ENCODE results near the gene KMT5B. TPM values are rescaled to one million over a fixed set of nuclear protein-coding genes. Genes with fewer than 3 reads are reported as not detected.

Gene KMT5B
- total RNA-seq, 4 donors from 2014 or later, result 25.5 to 47.1 (median 40.3) TPM

GRCh38 chr11:68163691-68164090 is 49.4 kb downstream of the KMT5B start:
- H3K4me3 ChIP-seq, result no peak overlapping the region
- no peaks in the 10 kb centered on the region for H3K9me3 ChIP-seq
- H3K27me3 ChIP-seq, result no peaks in the 10 kb centered on the region
- H3K27ac ChIP-seq, result no peak overlapping the region
- H3K36me3 ChIP-seq, result peaks cover 2 to 91% (median 14%) of the 10 kb centered on the region in 3 donors
- TF ChIP-seq CTCF (IDR thresholded peaks at IDR 0.05) (no peak), EP300 (IDR thresholded peaks at IDR 0.05) (no peak), POLR2A (IDR thresholded peaks at IDR 0.05) (no peak)
- H3K4me1 ChIP-seq, result no peaks in the 10 kb centered on the region
- no peak for DNase-seq (ENCODE audit: low spot score in 2 of 2)
- WGBS, 2 donors, result 86 to 89% methylated on average over 11 of the region's 11 CpGs

GRCh38 chr11:68160100-68160695 is 52.9 kb downstream of the KMT5B start:
- WGBS, 2 donors, result 79 to 86% methylated on average over 7 of the region's 7 CpGs
- no peak for TF ChIP-seq EP300 (IDR thresholded peaks at IDR 0.05)
- no peak for TF ChIP-seq POLR2A (IDR thresholded peaks at IDR 0.05)
- no peak for TF ChIP-seq CTCF (IDR thresholded peaks at IDR 0.05)
- no peak overlapping the region for H3K4me3 ChIP-seq
- H3K27ac ChIP-seq, result no peak overlapping the region
- no peaks in the 10 kb centered on the region for H3K9me3 ChIP-seq
- no peak for DNase-seq (ENCODE audit: low spot score in 2 of 2)
- H3K4me1 ChIP-seq, result no peaks in the 10 kb centered on the region
- no peaks in the 10 kb centered on the region for H3K27me3 ChIP-seq
- H3K36me3 ChIP-seq, result peaks cover 0 to 78% (median 0%) of the 10 kb centered on the region in 3 donors

GRCh38 chr11:68159665-68160064 is 53.4 kb downstream of the KMT5B start:
- TF ChIP-seq POLR2A (IDR thresholded peaks at IDR 0.05), result no peak
- TF ChIP-seq CTCF (IDR thresholded peaks at IDR 0.05), result no peak
- no peak for TF ChIP-seq EP300 (IDR thresholded peaks at IDR 0.05)
- Histone ChIP-seq H3K27me3 (no peaks in the 10 kb centered on the region), H3K9me3 (no peaks in the 10 kb centered on the region), H3K4me1 (no peaks in the 10 kb centered on the region), H3K36me3 (peaks cover 0 to 78% (median 0%) of the 10 kb centered on the region in 3 donors), H3K27ac (no peak overlapping the region), H3K4me3 (no peak overlapping the region)
- WGBS, 2 donors, result 68 to 79% methylated on average over 6 of the region's 6 CpGs
- no peak for DNase-seq (ENCODE audit: low spot score in 2 of 2)

- Histone ChIP-seq H3K27ac (no peak overlapping the region), H3K4me3 (no peak overlapping the region), H3K9me3 (no peaks in the 10 kb centered on the region), H3K27me3 (no peaks in the 10 kb centered on the region), H3K36me3 (peaks cover 0 to 73% (median 0%) of the 10 kb centered on the region in 3 donors), H3K4me1 (no peaks in the 10 kb centered on the region)
- WGBS, 2 donors, result 70 to 78% methylated on average over 9 of the region's 9 CpGs
- DNase-seq (ENCODE audit: low spot score in 2 of 2), result no peak
- no peak for TF ChIP-seq CTCF (IDR thresholded peaks at IDR 0.05)
- TF ChIP-seq EP300 (IDR thresholded peaks at IDR 0.05), result no peak
Observed at GRCh38 chr11:68159161-68159560, 53.9 kb downstream of the KMT5B start.

GRCh38 chr11:68158580-68158979 is 54.5 kb downstream of the KMT5B start:
- no peak overlapping the region for H3K4me3 ChIP-seq
- no peak overlapping the region for H3K27ac ChIP-seq
- peaks cover 0 to 67% (median 0%) of the 10 kb centered on the region in 3 donors for H3K36me3 ChIP-seq
- TF ChIP-seq POLR2A (IDR thresholded peaks at IDR 0.05), result no peak
- no peak for TF ChIP-seq EP300 (IDR thresholded peaks at IDR 0.05)
- no peak for TF ChIP-seq CTCF (IDR thresholded peaks at IDR 0.05)
- H3K4me1 ChIP-seq, result no peaks in the 10 kb centered on the region
- WGBS, 2 donors, result 89 to 93% methylated on average over 14 of the region's 14 CpGs
- no peaks in the 10 kb centered on the region for H3K27me3 ChIP-seq
- DNase-seq (ENCODE audit: low spot score in 2 of 2), result no peak
- no peaks in the 10 kb centered on the region for H3K9me3 ChIP-seq
